GM06990 (cell line): ENCODE results near the gene CASK.

Experiments used
- DNase-seq: peaks from one replicate; pipeline ENCODE4 v3.0.0-alpha.2; 2011; ENCODE audit not compliant: insufficient read length; ENCODE audit errors: extremely low read depth
- H3K27me3 ChIP-seq: replicated peaks from 2 replicates; pipeline ENCODE4 v1.6.0; 2011; ENCODE audit warnings: low read length; ENCODE audit not compliant: control insufficient read depth, insufficient read depth
- H3K36me3 ChIP-seq: 2 replicates; pipeline ENCODE4 v1.5.1; 2011; ENCODE audit warnings: low read length; ENCODE audit not compliant: control insufficient read depth, insufficient read depth
- H3K4me3 ChIP-seq: replicated peaks from 2 replicates; pipeline ENCODE4 v1.5.1; 2011; ENCODE audit warnings: low read depth, mild to moderate bottlenecking, control low read depth, low read length
- CTCF ChIP-seq: IDR thresholded peaks from 2 replicates; pipeline ENCODE4 v1.5.1; 2011; ENCODE audit warnings: low read length, control low read depth, mild to moderate bottlenecking, inconsistent platforms; ENCODE audit not compliant: insufficient read depth, poor library complexity, severe bottlenecking

Gene CASK

DNA sequence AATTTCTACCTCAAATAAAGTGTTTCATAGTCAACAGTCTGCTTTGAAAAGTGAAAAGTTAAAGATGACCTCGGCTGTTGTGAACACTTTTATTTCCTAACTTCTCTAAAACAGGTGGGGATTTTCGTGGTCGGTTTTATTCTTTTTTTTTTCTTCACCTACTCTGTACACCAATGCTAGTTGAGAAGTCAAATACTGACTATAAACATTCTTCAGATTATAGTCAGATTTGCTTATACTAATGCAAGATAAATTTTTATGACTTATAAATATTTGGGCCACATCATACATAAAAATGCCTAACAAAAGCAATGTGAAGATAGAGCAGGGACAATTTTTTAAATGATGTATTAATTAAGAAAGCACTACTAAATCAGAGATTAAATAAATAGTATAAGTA, 332.7 kb downstream of the CASK start:
- no peak overlapping the region for H3K4me3 ChIP-seq
- no peak for DNase-seq
- H3K36me3 ChIP-seq: no peaks in the 10 kb centered on the region
- no peaks in the 10 kb centered on the region; the same call in 1 of the 2 replicates for H3K27me3 ChIP-seq
- no peak for TF ChIP-seq CTCF

GRCh38 chrX:41589634-41590270, 333.6 kb downstream of the CASK start:
- H3K27me3 ChIP-seq: no peaks in the 10 kb centered on the region; the same call in 1 of the 2 replicates

DNA sequence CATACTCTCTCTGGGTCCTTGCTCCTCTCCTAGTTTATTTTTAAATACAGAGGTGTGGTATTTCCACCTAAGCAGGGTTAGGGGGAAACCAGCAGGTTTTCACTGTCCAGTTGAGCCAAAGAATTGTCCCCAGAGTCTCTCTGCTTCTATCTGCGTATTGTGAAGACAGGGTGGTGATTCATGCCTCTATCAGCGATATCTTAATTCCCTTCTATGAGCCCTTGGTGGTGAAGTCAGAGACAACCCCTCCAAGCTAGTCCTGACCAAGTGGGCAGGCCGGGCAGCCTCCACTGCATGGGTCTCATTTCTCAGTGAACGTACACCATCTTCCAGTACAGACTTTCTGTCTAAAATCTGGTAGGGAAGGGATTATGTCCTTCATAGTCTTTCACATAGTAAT, 335.1 kb downstream of the CASK start:
- Histone ChIP-seq H3K27me3 (no peaks in the 10 kb centered on the region; the same call in 1 of the 2 replicates), H3K4me3 (no peak overlapping the region), H3K36me3 (no peaks in the 10 kb centered on the region)
- no peak for TF ChIP-seq CTCF
- DNase-seq: no peak

More at GRCh38 chrX:41589634-41590270, 333.6 kb downstream of the CASK start:
- DNase-seq: no peak
- H3K4me3 ChIP-seq: no peak overlapping the region
- H3K36me3 ChIP-seq: no peaks in the 10 kb centered on the region
- TF ChIP-seq CTCF: no peak

- TF ChIP-seq CTCF: no peak
- Histone ChIP-seq H3K4me3 (no peak overlapping the region), H3K27me3 (no peaks in the 10 kb centered on the region), H3K36me3 (no peaks in the 10 kb centered on the region)
- DNase-seq: no peak
These were observed 342.8 kb downstream of the CASK start for GRCh38 chrX:41580423-41581064.

- TF ChIP-seq CTCF: no peak
These were observed 359.5 kb downstream of the CASK start for GRCh38 chrX:41563876-41564275.

More at GRCh38 chrX:41563876-41564275, 359.5 kb downstream of the CASK start:
- DNase-seq: no peak
- Histone ChIP-seq H3K27me3 (no peaks in the 10 kb centered on the region), H3K4me3 (no peak overlapping the region), H3K36me3 (no peaks in the 10 kb centered on the region)
